Aorta (tissue), 5 donors: ENCODE results near the gene HCN2. TPM values are rescaled to one million over a fixed set of nuclear protein-coding genes. Genes with fewer than 3 reads are reported as not detected.

Source experiments
- ATAC-seq: fragments of 200-7000 bp; cut with Tn5 transposase; one replicate; pipeline ENCODE4 v1.9.1; 2022; ENCODE audit warnings: moderate library complexity; ENCODE audit not compliant: low FRiP score
- DNase-seq, 2 donors: peaks; one replicate each; pipeline ENCODE4 v3.0.0-alpha.2; 2020
- H3K27ac ChIP-seq, 2 donors: one replicate each; pipeline ENCODE4 v1.5.1; 2013; ENCODE audit warnings: low read length in 2 of 2, mild to moderate bottlenecking in 2 of 2, moderate library complexity in 2 of 2, control low read depth in 1 of 2, inconsistent platforms in 1 of 2, low read depth in 1 of 2
- H3K27me3 ChIP-seq, 2 donors: one replicate each; pipeline ENCODE4 v1.6.1; 2013; ENCODE audit warnings: control low read depth in 1 of 2, low read length in 1 of 2, mild to moderate bottlenecking in 1 of 2, moderate library complexity in 1 of 2; ENCODE audit not compliant: insufficient read depth in 2 of 2, control insufficient read depth in 1 of 2
- H3K36me3 ChIP-seq, 2 donors: one replicate each; pipeline ENCODE4 v1.6.1; 2013; ENCODE audit warnings: control low read depth in 1 of 2, low read length in 1 of 2, mild to moderate bottlenecking in 1 of 2; ENCODE audit not compliant: insufficient read depth in 2 of 2, control insufficient read depth in 1 of 2
- H3K4me1 ChIP-seq, 2 donors: one replicate each; pipeline ENCODE4 v1.6.1; 2013; ENCODE audit warnings: low read length in 2 of 2, control low read depth in 1 of 2, mild to moderate bottlenecking in 1 of 2, moderate library complexity in 1 of 2; ENCODE audit not compliant: insufficient read depth in 2 of 2, control insufficient read depth in 1 of 2
- H3K4me3 ChIP-seq, 2 donors: one replicate each; pipeline ENCODE4 v1.5.1; 2013; ENCODE audit warnings: low read length in 2 of 2, control low read depth in 1 of 2, mild to moderate bottlenecking in 1 of 2
- H3K9me3 ChIP-seq: one replicate; pipeline ENCODE4 v1.6.1; 2013; ENCODE audit warnings: mild to moderate bottlenecking, low read length; ENCODE audit not compliant: control insufficient read depth
- WGBS, 2 donors: extraction: QIAGEN DNeasy Blood & Tissue Kit; methylation state at CpG; one replicate each; pipeline ENCODE4 v1.1.7; 2013; 5-methylcytosine and 5-hydroxymethylcytosine counted together
- intact Hi-C, 2 donors: fragments of 100-400 bp; cut with DNase I; formaldehyde crosslinking; loops; one replicate each; pipeline versions ENCODE4 v1.14.2 to v1.15.0; 2022
- polyA plus RNA-seq, 2 donors: library from polyadenylated mRNA; stranded (reverse); fragments of 200-250 nt; gene quantifications; one replicate each; pipeline ENCODE4 v1.2.3, GENCODE V29; 2013
- total RNA-seq, 2 donors: library from RNA; stranded (reverse); fragmentation: NEBNext Ultra II Directional; extraction: Animal tissue kit (Norgen Biotek cat#: 25700); gene quantifications; one replicate each; pipeline ENCODE4 v1.2.1, GENCODE V29; 2021
- donor health status: healthy with polysubstance abuse.
- donor health status: Bipolar disorder and iron deficiency.
- donor health status: DM: no; HTN: no; CAD: no.
- donor health status: DM: no; HTN: no; CAD: no.
- donor health status: DM: yes; HTN: yes; CAD: no.

The HCN2 gene
- total and polyA plus RNA-seq, 4 donors: 0.08 to 0.30 (median 0.16) TPM

- Histone ChIP-seq H3K27me3 (no peaks in the 10 kb centered on the region), H3K4me3 (peak overlapping the region; percentile 27 to 32), H3K4me1 (no peaks in the 10 kb centered on the region), H3K9me3 (no peaks in the 10 kb centered on the region), H3K36me3 (peaks cover 0 to 2% of the 10 kb centered on the region in 2 donors), H3K27ac (no peak overlapping the region)
- ATAC-seq: no peak
- WGBS, 2 donors: 24% methylated on average over 32 of the region's 32 CpGs
- no peak for DNase-seq
- intact Hi-C loops: no loop called here
Measured at GRCh38 chr19:633786-634639, 44.3 kb downstream of the HCN2 start.

GRCh38 chr19:634975-635652, 45.4 kb downstream of the HCN2 start:
- WGBS, 2 donors: 70 to 71% methylated on average over 16 of the region's 16 CpGs
- no peak overlapping the region for H3K4me3 ChIP-seq
- DNase-seq (no peak), ATAC-seq (no peak)
- H3K27ac ChIP-seq: no peak overlapping the region
- no peaks in the 10 kb centered on the region for H3K9me3 ChIP-seq
- no peaks in the 10 kb centered on the region for H3K4me1 ChIP-seq
- no peaks in the 10 kb centered on the region for H3K27me3 ChIP-seq
- no peaks in the 10 kb centered on the region for H3K36me3 ChIP-seq
- intact Hi-C loops: no loop called here

DNA sequence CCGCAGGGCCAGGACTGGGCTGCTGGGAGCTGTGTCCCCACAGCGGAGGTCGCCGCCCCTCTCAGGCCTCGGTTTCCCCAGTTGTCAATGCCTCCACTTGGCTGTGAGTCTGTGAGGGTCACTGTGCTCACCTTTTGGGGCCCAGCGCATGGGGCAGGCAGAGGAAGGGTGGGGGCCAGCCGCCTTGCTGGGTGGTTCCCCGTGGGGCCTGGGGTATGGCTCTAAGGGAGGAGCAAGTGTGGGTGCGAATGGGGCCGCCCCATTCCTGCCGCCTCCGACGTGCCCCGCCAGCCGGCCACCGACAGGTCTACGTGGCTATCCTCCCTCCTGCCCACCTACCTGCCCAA, 49.2 kb downstream of the HCN2 start:
- WGBS, 2 donors: 66 to 68% methylated on average over 16 to 17 of the region's 17 CpGs
- intact Hi-C loops: no loop called here
- ATAC-seq: no peak
- Histone ChIP-seq H3K36me3 (no peaks in the 10 kb centered on the region), H3K4me1 (no peaks in the 10 kb centered on the region), H3K27me3 (no peaks in the 10 kb centered on the region), H3K4me3 (no peak overlapping the region), H3K27ac (no peak overlapping the region), H3K9me3 (no peaks in the 10 kb centered on the region)
- DNase-seq: no peak

DNA sequence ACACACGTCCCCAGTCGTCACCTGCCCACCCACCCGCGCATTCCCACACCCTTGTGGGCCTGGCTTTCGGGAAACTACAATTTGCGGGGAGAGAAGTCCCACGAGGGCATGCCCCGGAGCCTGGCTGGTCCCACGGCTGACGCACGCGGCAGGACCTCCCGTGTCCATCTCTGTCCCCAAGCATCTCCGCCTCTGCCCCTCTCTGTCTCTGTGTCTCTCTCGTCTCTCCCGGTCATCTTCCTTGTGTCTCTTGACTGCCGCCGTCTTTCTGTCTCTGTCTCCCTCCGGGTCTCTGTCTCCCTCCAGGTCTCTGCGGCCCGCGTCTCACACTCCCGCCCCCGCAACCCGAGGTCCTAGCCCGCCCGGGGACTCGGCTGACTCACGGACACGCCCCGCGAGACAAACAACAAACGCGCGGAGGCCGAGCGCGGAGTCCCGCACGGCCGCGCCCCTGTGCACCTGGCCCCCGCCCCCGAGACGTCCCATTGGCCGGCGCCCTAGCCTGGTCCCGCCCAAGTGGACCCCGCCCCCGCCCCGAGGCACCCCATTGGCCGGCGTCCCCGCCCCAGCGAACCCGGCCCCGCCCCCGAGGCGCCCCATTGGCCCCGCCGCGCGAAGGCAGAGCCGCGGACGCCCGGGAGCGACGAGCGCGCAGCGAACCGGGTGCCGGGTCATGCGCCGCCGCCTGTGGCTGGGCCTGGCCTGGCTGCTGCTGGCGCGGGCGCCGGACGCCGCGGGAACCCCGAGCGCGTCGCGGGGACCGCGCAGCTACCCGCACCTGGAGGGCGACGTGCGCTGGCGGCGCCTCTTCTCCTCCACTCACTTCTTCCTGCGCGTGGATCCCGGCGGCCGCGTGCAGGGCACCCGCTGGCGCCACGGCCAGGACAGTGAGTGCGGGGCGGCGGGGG, 49.8 kb downstream of the HCN2 start, which contains the start of gene FGF22:
Gene FGF22, plus strand, starts transcription at position 627 of the 908 bp plus-strand sequence. Its CDS starts 47 bp downstream, at position 674.
- ATAC-seq (peak; percentile 94), DNase-seq (peak; percentile 95 to 98)
- no peaks in the 10 kb centered on the region for H3K4me1 ChIP-seq
- no peaks in the 10 kb centered on the region for H3K27me3 ChIP-seq
- H3K9me3 ChIP-seq: no peaks in the 10 kb centered on the region
- no peaks in the 10 kb centered on the region for H3K36me3 ChIP-seq
- intact Hi-C loops: no loop called here
- 4 to 6% methylated on average over 56 to 109 of the region's 109 CpGs for WGBS, 2 donors
- no peak within 1 kb of the TSS for H3K27ac ChIP-seq
- peak within 1 kb of the TSS; percentile 11 to 19 for H3K4me3 ChIP-seq

DNA sequence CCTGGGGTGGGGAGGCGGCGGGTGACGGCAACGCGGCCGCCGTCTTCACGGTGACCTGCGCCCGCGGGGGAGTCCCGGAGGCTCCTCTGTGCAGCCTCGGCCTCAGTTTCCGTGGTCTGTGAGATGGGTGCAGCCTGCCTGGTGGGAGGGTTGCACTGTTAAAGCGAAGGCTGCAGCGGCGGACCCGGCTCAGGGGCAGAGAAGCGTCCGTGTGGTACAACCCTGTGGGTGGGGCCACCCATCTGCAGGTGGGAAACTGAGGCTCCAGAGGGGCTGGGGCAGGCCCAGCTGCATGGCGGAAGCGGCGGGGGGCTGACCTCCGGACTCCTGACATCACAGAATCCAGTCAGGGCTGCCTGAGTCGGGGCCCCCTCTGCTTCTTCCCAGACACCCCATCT, 50.5 kb downstream of the HCN2 start:
- Histone ChIP-seq H3K9me3 (no peaks in the 10 kb centered on the region), H3K27ac (no peak overlapping the region), H3K4me3 (peak overlapping the region; percentile 11 to 19), H3K36me3 (no peaks in the 10 kb centered on the region), H3K27me3 (no peaks in the 10 kb centered on the region), H3K4me1 (no peaks in the 10 kb centered on the region)
- no peak for DNase-seq
- no peak for ATAC-seq
- whole genome bisulfite sequencing, 2 donors: 41 to 49% methylated on average over 24 to 25 of the region's 25 CpGs
- intact Hi-C loops: no loop called here

GRCh38 chr19:640606-641189, 51.0 kb downstream of the HCN2 start:
- H3K4me1 ChIP-seq: no peaks in the 10 kb centered on the region
- no peak overlapping the region for H3K4me3 ChIP-seq
- H3K36me3 ChIP-seq: no peaks in the 10 kb centered on the region
- WGBS, 2 donors: 91 to 93% methylated on average over 31 of the region's 31 CpGs
- DNase-seq (no peak), ATAC-seq (no peak)
- no peaks in the 10 kb centered on the region for H3K9me3 ChIP-seq
- intact Hi-C loops: no loop called here
- H3K27me3 ChIP-seq: no peaks in the 10 kb centered on the region
- no peak overlapping the region for H3K27ac ChIP-seq

GRCh38 chr19:641702-642101, 52.0 kb downstream of the HCN2 start:
- intact Hi-C loops: no loop called here
- no peak overlapping the region for H3K27ac ChIP-seq
- H3K27me3 ChIP-seq: no peaks in the 10 kb centered on the region
- no peak for DNase-seq
- no peaks in the 10 kb centered on the region for H3K4me1 ChIP-seq
- WGBS, 2 donors: 83 to 85% methylated on average over 15 to 17 of the region's 17 CpGs
- no peak for ATAC-seq
- no peaks in the 10 kb centered on the region for H3K9me3 ChIP-seq
- peaks cover 1 to 5% of the 10 kb centered on the region in 2 donors for H3K36me3 ChIP-seq
- no peak overlapping the region for H3K4me3 ChIP-seq
